HCT116 (cell line): Measurements from ENCODE around the gene MEGF8.
A peak's percentile ranks its signal among the peaks of the same experiment; 100 is the strongest.

Experiments
- CTCF ChIP-seq, 3 experiments: fragments of 200-600 bp in 1 of 3; sonication (generic) in 1 of 3; IDR thresholded peaks in 2 of 3; conservative IDR thresholded peaks in 1 of 3; 2 replicates each; pipeline ENCODE4 v1.5.1; 2012 to 2017; ENCODE audit warnings: low read depth in 2 of 3, low read length in 2 of 3, antibody characterized with exemption in 1 of 3, borderline replicate concordance in 1 of 3, control low read depth in 1 of 3, mild to moderate bottlenecking in 1 of 3, mixed read lengths in 1 of 3, mixed run types in 1 of 3, moderate library complexity in 1 of 3; ENCODE audit not compliant: insufficient read depth in 1 of 3
- EZH2 ChIP-seq: fragments of 200-600 bp; sonication (generic); IDR thresholded peaks from 2 replicates; pipeline ENCODE4 v1.6.1; 2017; ENCODE audit warnings: antibody characterized with exemption, mixed run types
- POLR2A ChIP-seq: IDR thresholded peaks from 2 replicates; pipeline ENCODE4 v1.7.0; 2011; ENCODE audit warnings: borderline replicate concordance; ENCODE audit not compliant: insufficient read depth, insufficient read length; ENCODE audit errors: extremely low read depth
- SP1 ChIP-seq: IDR thresholded peaks from 2 replicates; pipeline ENCODE4 v1.6.1; 2012; ENCODE audit warnings: low read depth
- TF ChIP-seq, protein P1 (sequence below): IDR thresholded peaks from 2 replicates; pipeline ENCODE4 v1.6.1; 2011; ENCODE audit warnings: mild to moderate bottlenecking, low read length, moderate library complexity; ENCODE audit not compliant: insufficient replicate concordance; ENCODE audit errors: extremely low read depth
- TF ChIP-seq, protein P2 (sequence below): IDR thresholded peaks from 2 replicates; pipeline ENCODE4 v1.6.1; 2012

DNA sequence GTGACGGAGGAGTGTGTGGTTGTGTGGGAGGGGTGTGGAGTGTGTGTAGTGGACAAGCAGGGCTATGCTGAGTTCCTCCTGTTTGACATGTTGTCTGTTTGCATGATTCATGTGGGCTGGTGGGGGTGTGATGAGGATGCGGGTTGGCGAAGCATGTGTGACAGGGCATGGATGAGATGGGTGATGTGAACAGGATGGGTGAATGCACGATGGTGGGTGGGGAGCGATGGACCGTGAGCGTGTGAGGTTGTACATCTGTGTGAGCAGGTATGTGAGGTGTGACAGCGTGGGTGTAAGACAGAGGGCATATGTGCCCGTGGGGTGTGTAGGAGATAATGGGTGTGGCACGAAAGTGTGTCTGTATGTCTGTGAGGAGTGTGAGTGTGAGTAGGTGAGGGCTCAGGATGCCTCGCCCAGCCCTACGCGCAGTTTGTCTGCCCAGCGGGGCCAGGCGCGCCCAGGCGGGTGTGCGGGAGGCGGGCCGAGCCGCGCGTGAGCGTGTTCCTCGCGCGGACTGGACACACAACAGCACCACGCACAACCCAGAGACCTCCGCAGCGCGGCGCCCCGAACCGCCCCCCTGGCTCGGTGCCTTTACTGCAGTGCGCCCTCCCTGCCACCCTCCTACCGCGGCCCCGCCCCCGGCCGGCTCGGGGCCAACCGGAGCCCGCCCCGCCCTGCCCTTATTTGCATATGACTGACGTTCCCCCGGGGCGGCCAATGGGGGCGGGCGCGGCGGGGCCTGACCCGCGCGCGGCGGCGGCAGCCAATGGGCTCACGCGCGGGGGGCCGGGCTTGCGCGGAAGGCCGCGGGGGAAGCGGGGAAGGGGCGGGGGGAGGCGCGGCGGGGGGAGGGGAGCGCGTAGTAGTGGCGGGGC is 42.0 kb upstream of the MEGF8 start:
- no peak for TF ChIP-seq EZH2
- no peak for TF ChIP-seq SP1
- no peak for TF ChIP-seq POLR2A
- no peak for TF ChIP-seq CTCF (IDR thresholded peaks at IDR 0.05 in 2 of 3, conservative IDR thresholded peaks at IDR 0.05 in 1 of 3; ENCODE audit: borderline replicate concordance in 1 of 3, insufficient read depth in 1 of 3, low read depth in 2 of 3, low read length in 2 of 3)
- TF ChIP-seq, protein P1, sequence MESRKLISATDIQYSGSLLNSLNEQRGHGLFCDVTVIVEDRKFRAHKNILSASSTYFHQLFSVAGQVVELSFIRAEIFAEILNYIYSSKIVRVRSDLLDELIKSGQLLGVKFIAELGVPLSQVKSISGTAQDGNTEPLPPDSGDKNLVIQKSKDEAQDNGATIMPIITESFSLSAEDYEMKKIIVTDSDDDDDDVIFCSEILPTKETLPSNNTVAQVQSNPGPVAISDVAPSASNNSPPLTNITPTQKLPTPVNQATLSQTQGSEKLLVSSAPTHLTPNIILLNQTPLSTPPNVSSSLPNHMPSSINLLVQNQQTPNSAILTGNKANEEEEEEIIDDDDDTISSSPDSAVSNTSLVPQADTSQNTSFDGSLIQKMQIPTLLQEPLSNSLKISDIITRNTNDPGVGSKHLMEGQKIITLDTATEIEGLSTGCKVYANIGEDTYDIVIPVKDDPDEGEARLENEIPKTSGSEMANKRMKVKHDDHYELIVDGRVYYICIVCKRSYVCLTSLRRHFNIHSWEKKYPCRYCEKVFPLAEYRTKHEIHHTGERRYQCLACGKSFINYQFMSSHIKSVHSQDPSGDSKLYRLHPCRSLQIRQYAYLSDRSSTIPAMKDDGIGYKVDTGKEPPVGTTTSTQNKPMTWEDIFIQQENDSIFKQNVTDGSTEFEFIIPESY: no peak
- TF ChIP-seq, protein P2, sequence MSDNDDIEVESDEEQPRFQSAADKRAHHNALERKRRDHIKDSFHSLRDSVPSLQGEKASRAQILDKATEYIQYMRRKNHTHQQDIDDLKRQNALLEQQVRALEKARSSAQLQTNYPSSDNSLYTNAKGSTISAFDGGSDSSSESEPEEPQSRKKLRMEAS: peak; percentile 23
